Subcutaneous preadipocyte (primary cell): ENCODE results near the gene SCYGR4. TPM values are rescaled to one million over a fixed set of nuclear protein-coding genes. Genes with fewer than 3 reads are reported as not detected.

ENCODE experiments used
- total RNA-seq: library from RNA; depleted of rRNA; stranded (reverse); fragments of >200 nt; gene quantifications from 2 replicates; pipeline ENCODE4 v1.2.3, GENCODE V29; 2012

The SCYGR4 gene, protein sequence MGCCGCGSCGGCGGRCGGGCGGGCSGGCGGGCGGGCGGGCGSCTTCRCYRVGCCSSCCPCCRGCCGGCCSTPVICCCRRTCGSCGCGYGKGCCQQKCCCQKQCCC
- total RNA-seq: not detected in 2 replicates

GRCh38 chr2:227617316-227618230 lies at the start of gene SCYGR4:
SCYGR4 (plus strand) TSS chr2:227617498; CDS start chr2:227617498, 0 bp downstream.

GRCh38 chr2:227598835-227599503 lies 18.3 kb upstream of the SCYGR4 start, which contains the start of gene SCYGR2:
SCYGR2 (plus strand) TSS chr2:227598893; CDS start chr2:227598893, 0 bp downstream.

GRCh38 chr2:227614740-227615139 lies 2.6 kb upstream of the SCYGR4 start, which contains the start of gene SCYGR3:
SCYGR3 (minus strand) TSS chr2:227614840; CDS start chr2:227614840, 0 bp downstream.

DNA sequence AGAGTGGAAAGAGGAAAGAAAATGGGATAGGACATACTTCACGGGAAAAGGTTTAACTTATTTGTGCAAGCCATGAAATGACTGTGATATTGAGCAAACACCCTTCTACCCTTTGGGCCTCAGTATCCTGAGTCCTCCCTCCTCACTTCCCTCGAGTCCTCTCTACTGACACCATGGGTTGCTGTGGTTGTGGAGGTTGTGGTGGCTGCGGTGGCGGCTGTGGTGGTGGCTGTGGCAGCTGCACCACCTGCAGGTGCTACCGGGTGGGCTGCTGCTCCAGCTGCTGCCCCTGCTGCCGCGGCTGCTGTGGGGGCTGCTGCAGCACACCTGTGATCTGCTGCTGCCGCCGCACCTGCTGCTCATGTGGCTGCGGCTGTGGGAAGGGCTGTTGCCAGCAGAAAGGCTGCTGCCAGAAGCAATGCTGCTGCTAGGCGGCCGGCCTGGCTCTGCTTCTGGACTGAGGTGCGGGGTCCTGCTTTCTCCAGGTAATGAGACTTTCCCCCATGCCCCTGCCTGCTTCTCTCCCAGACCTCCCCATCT lies 49.4 kb downstream of the SCYGR4 start, which contains the start of gene SCYGR5:
Gene SCYGR5, plus strand, starts transcription at position 174 of the 540 bp plus-strand sequence. Its CDS starts 0 bp downstream, at position 174.

Other genes with a start within 250 kb of the SCYGR4 start
- gene TM4SF20, start 238.2 kb upstream of the SCYGR4 start, total RNA-seq: under 0.01 TPM in 1 of 2 replicates, not detected in the other
- gene SCYGR1, start 229.5 kb upstream of the SCYGR4 start, total RNA-seq: not detected in 2 replicates
- gene AGFG1, start 145.3 kb upstream of the SCYGR4 start, total RNA-seq: 75.0 and 103 TPM in 2 replicates
- gene SCYGR2, start 18.6 kb upstream of the SCYGR4 start, total RNA-seq: not detected in 2 replicates
- not detected in 2 replicates for gene SCYGR3, start 2.7 kb upstream of the SCYGR4 start, total RNA-seq
- not detected in 2 replicates for gene SCYGR5, start 49.3 kb downstream of the SCYGR4 start, total RNA-seq
- 1.4 and 1.8 TPM in 2 replicates for gene SLC19A3, start 100.5 kb downstream of the SCYGR4 start, total RNA-seq
- gene SCYGR6, start 107.3 kb downstream of the SCYGR4 start, total RNA-seq: not detected in 2 replicates
- gene SCYGR7, start 110.8 kb downstream of the SCYGR4 start, total RNA-seq: not detected in 2 replicates
- gene SCYGR8, start 128.4 kb downstream of the SCYGR4 start, total RNA-seq: not detected in 2 replicates
- 1.1 and 1.2 TPM in 2 replicates for gene CCL20, start 196.3 kb downstream of the SCYGR4 start, total RNA-seq